H1 (cell line): Measurements from ENCODE around the gene APLN. TPM values are rescaled to one million over a fixed set of nuclear protein-coding genes. Genes with fewer than 3 reads are reported as not detected.

Experiments used
- CTCF ChIA-PET: fragments of 300-600 bp; sonication (Branson Sonifier 250); formaldehyde crosslinking; loops from one replicate; lab custom pipeline; 2021; ENCODE audit not compliant: partially characterized antibody; lab: Charles Lee
- POLR2A ChIA-PET: fragments of 300-600 bp; sonication (Branson Sonifier 250); formaldehyde crosslinking; loops from one replicate; lab custom pipeline; 2021; ENCODE audit warnings: inconsistent platforms; ENCODE audit not compliant: partially characterized antibody; lab: Charles Lee
- DNase-seq, 2 experiments: peaks; one replicate each; pipeline versions ENCODE4 v3.0.0 to v3.0.0-alpha.2; 2010 to 2022; ENCODE audit warnings: low spot score in 2 of 2, low read depth in 1 of 2, mixed read lengths in 1 of 2
- FAIRE-seq: peaks from 2 replicates; lab custom pipeline; 2011; peaks lifted over from hg19 to GRCh38; lab: Jason Lieb, UNC
- H2AFZ ChIP-seq: 2 replicates; pipeline ENCODE4 v1.8.1; 2012; ENCODE audit warnings: low read length, inconsistent platforms
- H2AK5ac ChIP-seq: 2 replicates; pipeline ENCODE4 v1.6.1; 2013; ENCODE audit warnings: low read depth, low read length
- H2BK120ac ChIP-seq: replicated peaks from 2 replicates; pipeline ENCODE3; 2013; ENCODE audit warnings: low read depth, low read length, inconsistent platforms
- H2BK12ac ChIP-seq: 2 replicates; pipeline ENCODE4 v1.6.1; 2013; ENCODE audit warnings: low read depth, low read length
- H2BK15ac ChIP-seq: 2 replicates; pipeline ENCODE4 v1.6.1; 2013; ENCODE audit warnings: low read length
- H2BK20ac ChIP-seq: 2 replicates; pipeline ENCODE4 v1.6.1; 2013; ENCODE audit warnings: low read length
- H2BK5ac ChIP-seq: 2 replicates; pipeline ENCODE4 v1.6.1; 2013; ENCODE audit warnings: low read depth, low read length
- H3K14ac ChIP-seq: 2 replicates; pipeline ENCODE4 v1.6.1; 2013; ENCODE audit warnings: inconsistent platforms; ENCODE audit not compliant: insufficient read length
- H3K18ac ChIP-seq: 2 replicates; pipeline ENCODE4 v1.6.1; 2013; ENCODE audit warnings: low read length; ENCODE audit errors: extremely low read depth
- H3K23ac ChIP-seq: 2 replicates; pipeline ENCODE4 v1.6.1; 2013; ENCODE audit warnings: inconsistent platforms; ENCODE audit not compliant: insufficient read length
- H3K23me2 ChIP-seq: 2 replicates; pipeline ENCODE4 v1.6.1; 2013; ENCODE audit warnings: low read depth, low read length
- H3K27ac ChIP-seq: 2 replicates; pipeline ENCODE4 v1.6.1; 2011; ENCODE audit warnings: low read depth, low read length, inconsistent platforms
- H3K27me3 ChIP-seq, 4 experiments: replicated peaks in 1 of 4; 1 replicate in 1 of 4; 2 replicates in 3 of 4; pipeline versions ENCODE4 v1.6.1 to v1.8.1; 2011 to 2013; ENCODE audit warnings: low read length in 3 of 4, mild to moderate bottlenecking in 3 of 4, inconsistent platforms in 2 of 4, mixed read lengths in 2 of 4, moderate library complexity in 1 of 4; ENCODE audit not compliant: control insufficient read depth in 3 of 4, insufficient read depth in 3 of 4; ENCODE audit errors: extremely low read depth in 1 of 4
- H3K36me3 ChIP-seq, 4 experiments: 2 replicates each; pipeline versions ENCODE4 v1.6.1 to v1.8.1; 2011 to 2013; ENCODE audit warnings: mild to moderate bottlenecking in 4 of 4, low read length in 3 of 4, moderate library complexity in 2 of 4, control low read depth in 1 of 4, inconsistent platforms in 1 of 4; ENCODE audit not compliant: insufficient read depth in 4 of 4, control insufficient read depth in 2 of 4
- H3K4ac ChIP-seq: replicated peaks from 2 replicates; pipeline ENCODE3; 2013; ENCODE audit warnings: low read length, low read depth, mixed read lengths, inconsistent platforms; ENCODE audit not compliant: insufficient read length
- H3K4me1 ChIP-seq, 4 experiments: replicated peaks in 1 of 4; 1 replicate in 1 of 4; 2 replicates in 3 of 4; pipeline versions ENCODE4 v1.6.1 to v1.8.1; 2011 to 2013; ENCODE audit warnings: low read length in 3 of 4, inconsistent platforms in 2 of 4, mixed read lengths in 1 of 4; ENCODE audit not compliant: insufficient read depth in 4 of 4, control insufficient read depth in 3 of 4
- H3K4me2 ChIP-seq, 2 experiments: 2 replicates each; pipeline versions ENCODE4 v1.6.1 to v1.8.1; 2011 to 2013; ENCODE audit warnings: low read depth in 2 of 2, low read length in 2 of 2, control low read depth in 1 of 2, inconsistent platforms in 1 of 2, mild to moderate bottlenecking in 1 of 2; ENCODE audit not compliant: insufficient read depth in 1 of 2
- H3K4me3 ChIP-seq, 4 experiments: fragments of 200-600, 300-600 bp in 1 of 4; sonication (generic), shearing (Covaris generic), sonication (Bioruptor Twin) in 1 of 4; 2 replicates each; pipeline versions ENCODE4 v1.5.1 to v1.8.1; 2011 to 2016; ENCODE audit warnings: low read length in 4 of 4, low read depth in 3 of 4, control low read depth in 2 of 4, inconsistent platforms in 2 of 4, mild to moderate bottlenecking in 2 of 4, mixed read lengths in 1 of 4, moderate library complexity in 1 of 4; ENCODE audit not compliant: insufficient read depth in 2 of 4; ENCODE audit errors: extremely low read depth in 1 of 4
- H3K56ac ChIP-seq: replicated peaks from 2 replicates; pipeline ENCODE3; 2013; ENCODE audit warnings: low read depth, mild to moderate bottlenecking, mixed read lengths, low read length, inconsistent platforms; ENCODE audit not compliant: insufficient read length
- H3K79me1 ChIP-seq: 2 replicates; pipeline ENCODE4 v1.6.1; 2013; ENCODE audit warnings: low read depth, low read length, control low read depth
- H3K79me2 ChIP-seq, 2 experiments: 2 replicates each; pipeline versions ENCODE4 v1.6.1 to v1.8.1; 2012 to 2013; ENCODE audit warnings: low read length in 2 of 2, mild to moderate bottlenecking in 2 of 2, inconsistent platforms in 1 of 2; ENCODE audit not compliant: insufficient read depth in 2 of 2, control insufficient read depth in 1 of 2
- H3K9ac ChIP-seq, 4 experiments: replicated peaks in 1 of 4; 1 replicate in 1 of 4; 2 replicates in 3 of 4; pipeline versions ENCODE4 v1.6.1 to v1.8.1; 2011 to 2013; ENCODE audit warnings: low read depth in 3 of 4, low read length in 3 of 4, control low read depth in 2 of 4, mild to moderate bottlenecking in 2 of 4, moderate library complexity in 2 of 4, inconsistent platforms in 1 of 4; ENCODE audit errors: extremely low read depth in 1 of 4
- H3K9me3 ChIP-seq, 2 experiments: 2 replicates each; pipeline versions ENCODE4 v1.6.1 to v1.8.1; 2012 to 2013; ENCODE audit warnings: mild to moderate bottlenecking in 2 of 2, moderate library complexity in 2 of 2, control low read depth in 1 of 2, inconsistent platforms in 1 of 2, low read depth in 1 of 2, low read length in 1 of 2, mixed read lengths in 1 of 2; ENCODE audit not compliant: insufficient read depth in 2 of 2
- H4K20me1 ChIP-seq, 2 experiments: replicated peaks in 1 of 2; 2 replicates each; pipeline versions ENCODE3 to v1.8.1; 2011 to 2013; ENCODE audit warnings: inconsistent platforms in 2 of 2, low read length in 2 of 2, mild to moderate bottlenecking in 1 of 2; ENCODE audit not compliant: insufficient read depth in 2 of 2, control insufficient read depth in 1 of 2
- H4K5ac ChIP-seq: 2 replicates; pipeline ENCODE4 v1.6.1; 2013; ENCODE audit warnings: low read length, low read depth, mixed read lengths, inconsistent platforms; ENCODE audit not compliant: insufficient read length
- H4K8ac ChIP-seq: 2 replicates; pipeline ENCODE4 v1.8.0; 2013; ENCODE audit warnings: mild to moderate bottlenecking, moderate library complexity, low read length, inconsistent platforms; ENCODE audit not compliant: insufficient read depth; ENCODE audit errors: extremely low read depth
- H4K91ac ChIP-seq: replicated peaks from 2 replicates; pipeline ENCODE3; 2013; ENCODE audit warnings: low read length, mixed read lengths, inconsistent platforms; ENCODE audit not compliant: insufficient read length
- CHD2 ChIP-seq: IDR thresholded peaks from 2 replicates; pipeline ENCODE4 v1.6.1; 2012; ENCODE audit warnings: low read length, improper control_type of control experiment
- CTBP2 ChIP-seq: IDR thresholded peaks from 2 replicates; pipeline ENCODE4 v1.7.0; 2011; ENCODE audit warnings: borderline replicate concordance, mild to moderate bottlenecking, moderate library complexity, mixed read lengths, low read length; ENCODE audit not compliant: insufficient read depth, insufficient read length
- E2F6 ChIP-seq: IDR thresholded peaks from 2 replicates; pipeline ENCODE4 v1.6.1; 2012; ENCODE audit warnings: inconsistent platforms
- GTF2F1 ChIP-seq: IDR thresholded peaks from 2 replicates; pipeline ENCODE4 v1.6.1; 2012; ENCODE audit warnings: low read depth, low read length, improper control_type of control experiment, borderline replicate concordance
- JUN ChIP-seq: IDR thresholded peaks from 2 replicates; pipeline ENCODE4 v1.6.1; 2011; ENCODE audit warnings: low read depth, mild to moderate bottlenecking, improper control_type of control experiment, low read length
- KDM4A ChIP-seq: IDR thresholded peaks from one replicate; pipeline ENCODE4 v1.7.1; 2012; ENCODE audit warnings: low read depth, mild to moderate bottlenecking, moderate library complexity, low read length, inconsistent platforms; ENCODE audit not compliant: severe bottlenecking
- NRF1 ChIP-seq: IDR thresholded peaks from 2 replicates; pipeline ENCODE4 v1.6.1; 2011; ENCODE audit warnings: mild to moderate bottlenecking, low read depth, low read length, improper control_type of control experiment
- SP4 ChIP-seq: IDR thresholded peaks from 2 replicates; pipeline ENCODE4 v1.6.1; 2012; ENCODE audit warnings: low read length, inconsistent platforms
- WGBS, 2 experiments: shearing (Covaris generic) in 1 of 2; methylation state at CpG; one replicate each; pipeline versions ENCODE4 v1.1.6 to v1.1.7; 2013 to 2015; ENCODE audit warnings: low lambda C conversion rate in 2 of 2, mixed read lengths in 2 of 2, inconsistent platforms in 1 of 2, low coverage in 1 of 2, missing lambda C conversion rate in 1 of 2; ENCODE audit not compliant: insufficient replicate concordance in 2 of 2, insufficient coverage in 1 of 2, insufficient read length in 1 of 2; ENCODE audit errors: extremely low coverage in 1 of 2, missing lambda C conversion rate in 1 of 2; 5-methylcytosine and 5-hydroxymethylcytosine counted together
- polyA plus RNA-seq, 7 experiments: library from polyadenylated mRNA; depleted of rRNA in 3 of 7; stranded (reverse) in 5 of 7; unstranded in 2 of 7; fragments of >200 nt in 5 of 7; fragments of 200-250 nt in 2 of 7; gene quantifications; 1 replicate in 5 of 7; 2 replicates in 1 of 7; 4 replicates in 1 of 7; pipeline versions ENCODE4 v1.2.1 to v1.2.3, GENCODE V29; 2011 to 2013; ENCODE audit warnings: missing spikeins in 2 of 7, mixed read lengths in 2 of 7
- total RNA-seq: library from RNA; stranded (reverse); fragmentation: NEBNext Ultra II Directional; extraction: Animal tissue kit (Norgen Biotek cat#: 25700); gene quantifications from 2 replicates; pipeline ENCODE4 v1.2.1, GENCODE V29; 2021
- TF ChIP-seq, protein P1 (sequence below): IDR thresholded peaks from 2 replicates; pipeline ENCODE4 v1.6.1; 2012; ENCODE audit warnings: low read length, inconsistent platforms

The APLN gene
- total and polyA plus RNA-seq, 2 of the 8 experiments (the other 6 are each of a cell fraction or from before 2014, with no cell fraction given) = 1.1 to 1.8 TPM

GRCh38 chrX:129689796-129690195, 35.0 kb upstream of the APLN start:
- H3K27me3 ChIP-seq = no peaks in the 10 kb centered on the region
- no peak overlapping the region for H4K91ac ChIP-seq
- no peak overlapping the region for H2BK120ac ChIP-seq
- TF ChIP-seq JUN (no peak), E2F6 (no peak), KDM4A (no peak), GTF2F1 (no peak), CTBP2 (no peak), SP4 (no peak), NRF1 (no peak), CHD2 (no peak)
- TF ChIP-seq, protein P1, sequence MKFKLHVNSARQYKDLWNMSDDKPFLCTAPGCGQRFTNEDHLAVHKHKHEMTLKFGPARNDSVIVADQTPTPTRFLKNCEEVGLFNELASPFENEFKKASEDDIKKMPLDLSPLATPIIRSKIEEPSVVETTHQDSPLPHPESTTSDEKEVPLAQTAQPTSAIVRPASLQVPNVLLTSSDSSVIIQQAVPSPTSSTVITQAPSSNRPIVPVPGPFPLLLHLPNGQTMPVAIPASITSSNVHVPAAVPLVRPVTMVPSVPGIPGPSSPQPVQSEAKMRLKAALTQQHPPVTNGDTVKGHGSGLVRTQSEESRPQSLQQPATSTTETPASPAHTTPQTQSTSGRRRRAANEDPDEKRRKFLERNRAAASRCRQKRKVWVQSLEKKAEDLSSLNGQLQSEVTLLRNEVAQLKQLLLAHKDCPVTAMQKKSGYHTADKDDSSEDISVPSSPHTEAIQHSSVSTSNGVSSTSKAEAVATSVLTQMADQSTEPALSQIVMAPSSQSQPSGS = no peak
- no peak overlapping the region for H3K18ac ChIP-seq
- H3K36me3 ChIP-seq = no peaks in the 10 kb centered on the region
- no peak overlapping the region for H4K8ac ChIP-seq
- peaks cover 0 to 8% (median 3%) of the 10 kb centered on the region in 4 experiments; a peak in 4 of 7 replicates for H3K4me1 ChIP-seq
- H3K9me3 ChIP-seq = no peaks in the 10 kb centered on the region
- H3K23ac ChIP-seq = no peak overlapping the region
- H2BK12ac ChIP-seq = no peak overlapping the region
- no peak overlapping the region for H4K5ac ChIP-seq
- H2BK20ac ChIP-seq = no peak overlapping the region
- no peak overlapping the region for H3K4me3 ChIP-seq
- POLR2A ChIA-PET = no interaction called here
- no peaks in the 10 kb centered on the region for H3K79me2 ChIP-seq
- H4K20me1 ChIP-seq = no peaks in the 10 kb centered on the region
- no peak overlapping the region for H3K9ac ChIP-seq
- no peak overlapping the region for H3K56ac ChIP-seq
- CTCF ChIA-PET = interaction anchor here (0.9 to 2.8 kb wide), 3 partner anchors 12 to 51 kb away, joined by 3 to 11 read pairs (median 10); no protein-coding TSS in a partner anchor
- no peaks in the 10 kb centered on the region for H3K79me1 ChIP-seq
- H2BK5ac ChIP-seq = no peak overlapping the region
- H3K4ac ChIP-seq = no peak overlapping the region
- DNase-seq (no peak), FAIRE-seq (no peak)
- 75% methylated on average over 5 of the region's 5 CpGs; no CpG with 5 or more reads in 1 of the 2 experiments for WGBS, 2 experiments
- H2AK5ac ChIP-seq = no peak overlapping the region
- no peaks in the 10 kb centered on the region for H3K23me2 ChIP-seq
- H3K27ac ChIP-seq = no peak overlapping the region
- H3K4me2 ChIP-seq = no peak overlapping the region
- no peak overlapping the region for H2AFZ ChIP-seq
- H2BK15ac ChIP-seq = no peak overlapping the region
- H3K14ac ChIP-seq = no peak overlapping the region
